ENCODE results near the gene CUBN. TPM values are rescaled to one million over a fixed set of nuclear protein-coding genes. Genes with fewer than 3 reads are reported as not detected.

The CUBN gene
- total RNA-seq, 1 donor from 2014 or later: 2.5 TPM

GRCh38 chr10:16909271-16909767 is 220.3 kb downstream of the CUBN start:
- no peak for TF ChIP-seq CTCF (IDR thresholded peaks at IDR 0.05)
- POLR2A ChIA-PET: no interaction called here
- H3K27ac Mint-ChIP-seq: no peak overlapping the region
- H3K4me3 Mint-ChIP-seq: no peak overlapping the region
- no peaks in the 10 kb centered on the region for H3K9me3 Mint-ChIP-seq
- H3K4me1 Mint-ChIP-seq: peaks cover 13% of the 10 kb centered on the region
- intact Hi-C loops (cut with micrococcal nuclease): no loop called here
- DNase-seq: no peak
- CTCF ChIA-PET: no interaction called here
- no peak for ATAC-seq (ENCODE audit: low read depth)
- no peaks in the 10 kb centered on the region for H3K27me3 Mint-ChIP-seq
- peaks cover 4% of the 10 kb centered on the region for H3K36me3 Mint-ChIP-seq (ENCODE audit: low read depth)

GRCh38 chr10:16907687-16908086 is 221.9 kb downstream of the CUBN start:
- CTCF ChIA-PET: no interaction called here
- no peak overlapping the region for H3K4me3 Mint-ChIP-seq

GRCh38 chr10:16905320-16905719 is 224.3 kb downstream of the CUBN start:
- H3K4me3 Mint-ChIP-seq: no peak overlapping the region
- no peak overlapping the region for H3K27ac Mint-ChIP-seq
- peaks cover 8% of the 10 kb centered on the region for H3K4me1 Mint-ChIP-seq
- intact Hi-C loops (cut with micrococcal nuclease): no loop called here
- TF ChIP-seq CTCF (IDR thresholded peaks at IDR 0.05): no peak
- ChIA-PET POLR2A (no interaction called here), CTCF (no interaction called here)
- ATAC-seq (ENCODE audit: low read depth) (no peak), DNase-seq (no peak)
- H3K9me3 Mint-ChIP-seq: no peaks in the 10 kb centered on the region
- peaks cover 1% of the 10 kb centered on the region for H3K36me3 Mint-ChIP-seq (ENCODE audit: low read depth)
- no peaks in the 10 kb centered on the region for H3K27me3 Mint-ChIP-seq

More at GRCh38 chr10:16907687-16908086, 221.9 kb downstream of the CUBN start:
- no peak overlapping the region for H3K27ac Mint-ChIP-seq
- H3K4me1 Mint-ChIP-seq: peaks cover 13% of the 10 kb centered on the region
- H3K27me3 Mint-ChIP-seq: no peaks in the 10 kb centered on the region
- intact Hi-C loops (cut with micrococcal nuclease): no loop called here
- POLR2A ChIA-PET: no interaction called here
- H3K9me3 Mint-ChIP-seq: no peaks in the 10 kb centered on the region
- peaks cover under 1% of the 10 kb centered on the region for H3K36me3 Mint-ChIP-seq (ENCODE audit: low read depth)
- no peak for ATAC-seq (ENCODE audit: low read depth)
- DNase-seq: no peak
- no peak for TF ChIP-seq CTCF (IDR thresholded peaks at IDR 0.05)

GRCh38 chr10:16904639-16905061 is 225.0 kb downstream of the CUBN start:
- TF ChIP-seq CTCF (IDR thresholded peaks at IDR 0.05): no peak
- Mint-ChIP-seq H3K4me1 (peaks cover 2% of the 10 kb centered on the region), H3K27ac (no peak overlapping the region), H3K4me3 (no peak overlapping the region), H3K27me3 (no peaks in the 10 kb centered on the region), H3K36me3 (ENCODE audit: low read depth) (peaks cover 1% of the 10 kb centered on the region), H3K9me3 (no peaks in the 10 kb centered on the region)
- ChIA-PET CTCF (no interaction called here), POLR2A (no interaction called here)
- no peak for ATAC-seq (ENCODE audit: low read depth)
- intact Hi-C loops (cut with micrococcal nuclease): no loop called here
- DNase-seq: no peak

GRCh38 chr10:16904049-16904448 is 225.6 kb downstream of the CUBN start:
- peaks cover 1% of the 10 kb centered on the region for H3K36me3 Mint-ChIP-seq (ENCODE audit: low read depth)
- ChIA-PET POLR2A (interaction anchor here (1.2 kb wide), 1 partner anchor 326 kb away, joined by 3 read pairs; no protein-coding TSS in a partner anchor), CTCF (no interaction called here)
- no peaks in the 10 kb centered on the region for H3K27me3 Mint-ChIP-seq
- no peak for TF ChIP-seq CTCF (IDR thresholded peaks at IDR 0.05)
- intact Hi-C loops (cut with micrococcal nuclease): no loop called here
- no peaks in the 10 kb centered on the region for H3K9me3 Mint-ChIP-seq
- H3K4me1 Mint-ChIP-seq: no peaks in the 10 kb centered on the region
- H3K4me3 Mint-ChIP-seq: no peak overlapping the region
- no peak overlapping the region for H3K27ac Mint-ChIP-seq
- no peak for ATAC-seq (ENCODE audit: low read depth)
- no peak for DNase-seq

Measured in activated B cell treated with CpG ODN at 0.5 μM for 24 hours (primary cell).